Gastroesophageal sphincter (tissue), 4 donors: ENCODE results near the gene SLC15A2. TPM values are rescaled to one million over a fixed set of nuclear protein-coding genes. Genes with fewer than 3 reads are reported as not detected.
"Not testable (repeated sequence)": the region's sequence is repeated elsewhere in the genome, so short reads cannot be mapped to it uniquely, and the experiment has no call there.

ENCODE experiments used
- ATAC-seq: fragments of 150-250 bp; one replicate; pipeline ENCODE4 v1.9.1; 2016; ENCODE audit warnings: mild to moderate bottlenecking, moderate library complexity
- H3K27ac ChIP-seq, 4 donors: fragments of 200-600 bp; sonication (generic) in 3 of 4; 1 replicate in 3 of 4; 2 replicates in 1 of 4; pipeline ENCODE4 v1.5.1; 2016 to 2019
- H3K27me3 ChIP-seq: fragments of 200-600 bp; sonication (generic); one replicate; pipeline ENCODE4 v1.5.1; 2019
- H3K36me3 ChIP-seq, 2 donors: fragments of 200-600 bp; sonication (generic); one replicate each; pipeline ENCODE4 v1.5.1; 2019; ENCODE audit warnings: control low read depth in 1 of 2
- H3K4me1 ChIP-seq, 3 donors: fragments of 200-600 bp; sonication (generic); 1 replicate in 2 of 3; 2 replicates in 1 of 3; pipeline ENCODE4 v1.5.1; 2016 to 2019; ENCODE audit warnings: control low read depth in 2 of 3
- H3K4me3 ChIP-seq, 2 donors: fragments of 200-600 bp; sonication (generic); one replicate each; pipeline ENCODE4 v1.5.1; 2019; ENCODE audit warnings: mild to moderate bottlenecking in 1 of 2, moderate library complexity in 1 of 2
- H3K9me3 ChIP-seq, 3 donors: fragments of 200-600 bp; sonication (generic); one replicate each; pipeline ENCODE4 v1.5.1; 2017 to 2019; ENCODE audit warnings: control low read depth in 2 of 3
- EP300 ChIP-seq: sonication (generic); formaldehyde crosslinking; IDR thresholded peaks from one replicate; pipeline ENCODE4 v1.6.1; 2017; ENCODE audit warnings: antibody characterized with exemption, mild to moderate bottlenecking
- POLR2A ChIP-seq, 2 donors: fragments of 450-650 bp; IDR thresholded peaks; one replicate each; pipeline ENCODE4 v1.6.1; 2017; ENCODE audit warnings: antibody characterized with exemption in 2 of 2, mild to moderate bottlenecking in 2 of 2, moderate library complexity in 1 of 2
- POLR2AphosphoS5 ChIP-seq: sonication (generic); formaldehyde crosslinking; IDR thresholded peaks from one replicate; pipeline ENCODE4 v1.6.1; 2017; ENCODE audit warnings: antibody characterized with exemption
- WGBS, 2 donors: methylation state at CpG; one replicate each; pipeline ENCODE4 v1.1.5; 2018; ENCODE audit warnings: low coverage in 1 of 2; 5-methylcytosine and 5-hydroxymethylcytosine counted together
- total RNA-seq, 4 donors: library from RNA; depleted of rRNA; stranded (reverse); fragments of >200 nt; gene quantifications; one replicate each; pipeline ENCODE4 v1.1.0, GENCODE V29; 2016
- TF ChIP-seq, protein P1 (sequence below), 4 experiments: fragments of 200-600 bp in 2 of 4; fragments of 450-650 bp in 2 of 4; sonication (generic) in 1 of 4; IDR thresholded peaks; one replicate each; pipeline ENCODE4 v1.5.1; 2017 to 2019; ENCODE audit warnings: antibody characterized with exemption in 4 of 4, mild to moderate bottlenecking in 2 of 4, moderate library complexity in 2 of 4

Gene SLC15A2, protein sequence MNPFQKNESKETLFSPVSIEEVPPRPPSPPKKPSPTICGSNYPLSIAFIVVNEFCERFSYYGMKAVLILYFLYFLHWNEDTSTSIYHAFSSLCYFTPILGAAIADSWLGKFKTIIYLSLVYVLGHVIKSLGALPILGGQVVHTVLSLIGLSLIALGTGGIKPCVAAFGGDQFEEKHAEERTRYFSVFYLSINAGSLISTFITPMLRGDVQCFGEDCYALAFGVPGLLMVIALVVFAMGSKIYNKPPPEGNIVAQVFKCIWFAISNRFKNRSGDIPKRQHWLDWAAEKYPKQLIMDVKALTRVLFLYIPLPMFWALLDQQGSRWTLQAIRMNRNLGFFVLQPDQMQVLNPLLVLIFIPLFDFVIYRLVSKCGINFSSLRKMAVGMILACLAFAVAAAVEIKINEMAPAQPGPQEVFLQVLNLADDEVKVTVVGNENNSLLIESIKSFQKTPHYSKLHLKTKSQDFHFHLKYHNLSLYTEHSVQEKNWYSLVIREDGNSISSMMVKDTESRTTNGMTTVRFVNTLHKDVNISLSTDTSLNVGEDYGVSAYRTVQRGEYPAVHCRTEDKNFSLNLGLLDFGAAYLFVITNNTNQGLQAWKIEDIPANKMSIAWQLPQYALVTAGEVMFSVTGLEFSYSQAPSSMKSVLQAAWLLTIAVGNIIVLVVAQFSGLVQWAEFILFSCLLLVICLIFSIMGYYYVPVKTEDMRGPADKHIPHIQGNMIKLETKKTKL
- 1 to 10 TPM in 2 of 4 donors, under 1 TPM in 2; 0.66 to 7.1 (median 2.6) TPM for total RNA-seq

DNA sequence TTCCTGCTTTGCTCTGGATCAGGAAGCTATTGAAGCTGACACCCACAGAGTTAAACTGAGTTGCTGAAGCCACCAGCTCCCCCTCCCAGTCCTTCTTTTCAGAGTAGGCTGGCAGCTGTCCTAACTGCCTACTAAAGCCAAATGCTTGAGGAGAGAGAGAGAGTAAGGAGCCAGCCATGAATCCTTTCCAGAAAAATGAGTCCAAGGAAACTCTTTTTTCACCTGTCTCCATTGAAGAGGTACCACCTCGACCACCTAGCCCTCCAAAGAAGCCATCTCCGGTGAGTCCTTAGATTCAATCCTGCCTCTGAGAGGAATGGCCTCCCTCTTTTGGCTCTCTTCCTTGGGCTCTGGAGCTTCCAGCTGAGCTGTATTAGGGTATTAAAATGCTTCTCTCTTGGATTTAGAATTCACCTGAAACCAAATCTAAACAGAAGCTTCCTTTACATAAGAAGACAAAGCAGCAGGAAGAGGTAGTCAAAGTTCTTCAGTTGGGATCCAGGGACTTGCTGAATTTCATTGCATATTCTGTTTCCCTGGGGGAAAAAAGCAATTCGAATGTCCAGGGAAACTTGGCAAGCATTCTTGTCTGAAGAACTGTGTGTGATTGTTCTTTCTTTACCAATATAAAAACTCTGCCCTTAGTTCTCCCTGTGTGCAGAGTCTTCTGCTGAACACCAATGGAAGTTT lies at the start of gene SLC15A2:
Gene SLC15A2 (plus strand): TSS at position 101 of the 690 bp plus-strand sequence. CDS start 76 bp downstream, at position 177.
- Histone ChIP-seq H3K4me3 (peak within 1 kb of the TSS in 1 of 2 donors; percentile 8), H3K36me3 (no peaks in the 10 kb centered on the region), H3K27ac (no peak within 1 kb of the TSS), H3K27me3 (no peaks in the 10 kb centered on the region), H3K9me3 (no peaks in the 10 kb centered on the region), H3K4me1 (peaks cover 0 to 16% (median 0%) of the 10 kb centered on the region in 3 donors)
- no peak for ATAC-seq
- WGBS, 2 donors = 0 to 8% methylated on average over 3 of the region's 3 CpGs
- TF ChIP-seq POLR2AphosphoS5 (no peak), POLR2A (IDR thresholded peaks at IDR 0.05) (no peak), EP300 (no peak)
- TF ChIP-seq, protein P1, sequence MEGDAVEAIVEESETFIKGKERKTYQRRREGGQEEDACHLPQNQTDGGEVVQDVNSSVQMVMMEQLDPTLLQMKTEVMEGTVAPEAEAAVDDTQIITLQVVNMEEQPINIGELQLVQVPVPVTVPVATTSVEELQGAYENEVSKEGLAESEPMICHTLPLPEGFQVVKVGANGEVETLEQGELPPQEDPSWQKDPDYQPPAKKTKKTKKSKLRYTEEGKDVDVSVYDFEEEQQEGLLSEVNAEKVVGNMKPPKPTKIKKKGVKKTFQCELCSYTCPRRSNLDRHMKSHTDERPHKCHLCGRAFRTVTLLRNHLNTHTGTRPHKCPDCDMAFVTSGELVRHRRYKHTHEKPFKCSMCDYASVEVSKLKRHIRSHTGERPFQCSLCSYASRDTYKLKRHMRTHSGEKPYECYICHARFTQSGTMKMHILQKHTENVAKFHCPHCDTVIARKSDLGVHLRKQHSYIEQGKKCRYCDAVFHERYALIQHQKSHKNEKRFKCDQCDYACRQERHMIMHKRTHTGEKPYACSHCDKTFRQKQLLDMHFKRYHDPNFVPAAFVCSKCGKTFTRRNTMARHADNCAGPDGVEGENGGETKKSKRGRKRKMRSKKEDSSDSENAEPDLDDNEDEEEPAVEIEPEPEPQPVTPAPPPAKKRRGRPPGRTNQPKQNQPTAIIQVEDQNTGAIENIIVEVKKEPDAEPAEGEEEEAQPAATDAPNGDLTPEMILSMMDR (IDR thresholded peaks at IDR 0.05) = no peak

DNA sequence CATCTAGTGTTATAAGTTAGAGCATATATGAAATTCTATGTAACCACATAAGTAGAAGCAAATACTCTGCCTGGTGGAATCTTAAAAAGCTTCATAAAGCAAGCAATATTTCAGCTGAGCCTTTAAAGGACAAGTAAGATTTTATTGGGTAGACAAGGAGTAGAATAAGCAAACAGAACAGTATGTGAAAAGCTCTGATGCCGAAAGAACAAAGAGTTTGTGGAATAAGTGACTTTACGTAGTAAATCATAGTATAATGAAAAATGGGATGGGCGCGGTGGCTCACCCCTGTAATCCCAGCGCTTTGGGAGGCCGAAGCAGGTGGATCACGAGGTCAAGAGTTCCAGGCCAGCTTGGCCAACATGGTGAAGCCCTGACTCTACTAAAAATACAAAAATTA lies 49.3 kb upstream of the SLC15A2 start:
- H3K4me1 ChIP-seq = no peaks in the 10 kb centered on the region
- no peak overlapping the region for H3K4me3 ChIP-seq
- no peak for TF ChIP-seq POLR2AphosphoS5
- TF ChIP-seq, protein P1 (IDR thresholded peaks at IDR 0.05) = no peak
- TF ChIP-seq EP300 = no peak
- TF ChIP-seq POLR2A (IDR thresholded peaks at IDR 0.05) = no peak
- no peak for ATAC-seq
- no peaks in the 10 kb centered on the region for H3K27me3 ChIP-seq
- no peaks in the 10 kb centered on the region for H3K36me3 ChIP-seq
- no peak overlapping the region for H3K27ac ChIP-seq
- WGBS, 2 donors = 94 to 96% methylated on average over 5 to 7 of the region's 7 CpGs
- no peaks in the 10 kb centered on the region for H3K9me3 ChIP-seq

DNA sequence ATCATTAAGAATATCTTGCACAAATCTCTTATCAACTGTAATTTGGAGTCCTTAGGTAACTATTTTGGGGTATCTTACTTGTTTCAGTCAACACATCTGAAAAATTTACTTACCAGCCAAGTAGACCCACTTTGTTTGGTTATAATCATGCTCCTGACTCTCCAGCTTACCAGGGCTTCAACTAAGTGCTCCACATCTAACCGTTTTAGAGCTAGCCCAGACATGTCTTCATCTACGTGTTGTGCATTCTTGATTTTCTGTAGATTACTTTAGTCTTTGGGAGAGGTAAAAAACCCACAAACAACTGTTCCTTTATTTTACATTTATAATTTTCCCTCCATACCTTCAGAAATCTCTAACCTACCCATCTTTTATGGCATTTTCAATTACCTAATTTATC lies 41.9 kb upstream of the SLC15A2 start:
- Histone ChIP-seq H3K4me1 (no peaks in the 10 kb centered on the region), H3K9me3 (no peaks in the 10 kb centered on the region), H3K27ac (no peak overlapping the region), H3K36me3 (peaks cover 0 to 8% of the 10 kb centered on the region in 2 donors), H3K27me3 (no peaks in the 10 kb centered on the region), H3K4me3 (no peak overlapping the region)
- ATAC-seq = no peak
- WGBS, 2 donors = 85 to 94% methylated on average over 2 of the region's 2 CpGs
- TF ChIP-seq, protein P1 (IDR thresholded peaks at IDR 0.05) = no peak
- TF ChIP-seq POLR2A (IDR thresholded peaks at IDR 0.05) (no peak), POLR2AphosphoS5 (no peak), EP300 (no peak)

DNA sequence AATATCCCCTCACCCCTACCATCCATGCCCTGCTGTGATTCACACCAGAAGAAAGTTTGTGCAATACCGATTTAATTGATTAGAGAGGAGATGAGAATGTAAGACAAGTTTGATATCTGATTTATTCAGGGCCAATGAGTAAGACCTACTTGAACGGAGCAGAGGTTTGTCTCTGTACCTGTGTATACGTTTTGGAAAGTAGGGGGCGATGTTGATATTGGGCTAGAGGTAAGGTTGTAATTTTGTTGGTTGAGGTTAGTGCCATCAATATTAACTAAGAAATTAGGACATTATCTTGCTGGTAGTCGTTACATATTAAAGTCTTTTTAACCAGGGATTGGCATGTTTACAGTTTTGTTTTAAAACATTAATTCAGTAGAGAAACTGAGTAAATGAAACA lies 38.6 kb upstream of the SLC15A2 start:
- TF ChIP-seq, protein P1 (IDR thresholded peaks at IDR 0.05) = no peak
- TF ChIP-seq EP300 = no peak
- TF ChIP-seq POLR2AphosphoS5 = no peak
- TF ChIP-seq POLR2A (IDR thresholded peaks at IDR 0.05) = no peak
- WGBS, 2 donors = 22 to 24% methylated on average over 4 to 5 of the region's 5 CpGs
- ATAC-seq = no peak

DNA sequence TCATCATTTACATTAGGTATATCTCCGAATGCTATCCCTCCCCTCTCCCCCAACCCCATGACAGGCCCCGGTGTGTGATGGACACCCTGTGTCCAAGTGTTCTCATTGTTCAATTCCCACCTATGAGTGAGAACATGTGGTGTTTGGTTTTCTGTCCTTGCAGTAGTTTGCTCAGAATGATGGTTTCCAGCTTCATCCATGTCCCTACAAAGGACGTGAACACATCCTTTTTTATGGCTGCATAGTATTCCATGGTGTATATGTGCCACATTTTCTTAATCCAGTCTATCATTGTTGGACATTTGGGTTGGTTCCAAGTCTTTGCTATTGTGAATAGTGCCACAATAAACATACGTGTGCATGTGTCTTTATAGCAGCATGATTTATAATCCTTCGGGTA lies 36.4 kb upstream of the SLC15A2 start:
- not testable (repeated sequence) for H3K27me3 ChIP-seq, H3K4me1 ChIP-seq, ATAC-seq, H3K4me3 ChIP-seq, H3K27ac ChIP-seq, H3K9me3 ChIP-seq
- peaks cover 0 to 14% of the 10 kb centered on the region in 2 donors for H3K36me3 ChIP-seq
- WGBS, 2 donors = 72 to 88% methylated on average over 3 to 5 of the region's 5 CpGs

More for the DNA sequence above, 38.6 kb upstream of the SLC15A2 start:
- peaks cover 0 to 13% of the 10 kb centered on the region in 2 donors for H3K36me3 ChIP-seq
- no peaks in the 10 kb centered on the region for H3K9me3 ChIP-seq
- H3K27ac ChIP-seq = no peak overlapping the region
- no peaks in the 10 kb centered on the region for H3K27me3 ChIP-seq
- H3K4me1 ChIP-seq = no peaks in the 10 kb centered on the region
- no peak overlapping the region for H3K4me3 ChIP-seq

DNA sequence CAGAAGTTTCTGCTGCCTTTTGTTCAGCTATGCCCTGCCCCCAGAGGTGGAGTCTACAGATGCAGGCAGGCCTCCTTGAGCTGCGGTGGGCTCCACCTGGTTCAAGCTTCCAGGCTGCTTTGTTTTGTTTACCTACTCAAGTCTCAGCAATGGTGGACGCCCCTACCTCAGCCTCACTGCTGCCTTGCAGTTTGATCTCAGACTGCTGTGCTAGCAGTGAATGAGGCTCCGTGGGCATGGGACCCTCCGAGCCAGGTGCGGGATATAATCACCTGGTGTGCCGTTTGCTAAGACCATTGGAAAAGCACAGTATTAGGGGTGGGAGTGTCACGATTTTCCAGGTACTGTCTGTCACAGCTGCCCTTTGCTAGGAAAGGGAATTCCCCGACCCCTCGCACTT lies 31.0 kb upstream of the SLC15A2 start:
- not testable (repeated sequence) for ATAC-seq, H3K4me3 ChIP-seq, H3K27me3 ChIP-seq, H3K4me1 ChIP-seq, H3K27ac ChIP-seq
- H3K36me3 ChIP-seq = peaks cover 0 to 10% of the 10 kb centered on the region in 2 donors
- WGBS, 2 donors = 83 to 100% methylated on average over 1 of the region's 9 CpGs
- peaks cover 0 to 15% (median 0%) of the 10 kb centered on the region in 3 donors for H3K9me3 ChIP-seq
